Left ventricle myocardium superior (tissue), 1 donor: Measurements from ENCODE around the gene SIPA1L3. TPM values are rescaled to one million over a fixed set of nuclear protein-coding genes. Genes with fewer than 3 reads are reported as not detected.

Experiments used
- ATAC-seq: fragments of 200-7000 bp; cut with Tn5 transposase; one replicate; pipeline ENCODE4 v1.9.1; 2020; ENCODE audit warnings: mild to moderate bottlenecking, moderate library complexity
- DNase-seq: peaks from one replicate; pipeline ENCODE4 v3.0.0-alpha.2; 2020
- intact Hi-C: fragments of 100-400 bp; cut with micrococcal nuclease; formaldehyde crosslinking; loops from one replicate; pipeline ENCODE4 v1.11.0; 2022
- total RNA-seq: library from RNA; stranded (reverse); fragmentation: NEBNext Ultra II Directional; extraction: Animal tissue kit (Norgen Biotek cat#: 25700); gene quantifications from one replicate; pipeline ENCODE4 v1.2.1, GENCODE V29; 2021
- donor health status: DM: no; HTN: yes; CAD: no; lungs with severe emphysema.

Gene SIPA1L3
- total RNA-seq, 1 donor from 2014 or later: 10.5 TPM

DNA sequence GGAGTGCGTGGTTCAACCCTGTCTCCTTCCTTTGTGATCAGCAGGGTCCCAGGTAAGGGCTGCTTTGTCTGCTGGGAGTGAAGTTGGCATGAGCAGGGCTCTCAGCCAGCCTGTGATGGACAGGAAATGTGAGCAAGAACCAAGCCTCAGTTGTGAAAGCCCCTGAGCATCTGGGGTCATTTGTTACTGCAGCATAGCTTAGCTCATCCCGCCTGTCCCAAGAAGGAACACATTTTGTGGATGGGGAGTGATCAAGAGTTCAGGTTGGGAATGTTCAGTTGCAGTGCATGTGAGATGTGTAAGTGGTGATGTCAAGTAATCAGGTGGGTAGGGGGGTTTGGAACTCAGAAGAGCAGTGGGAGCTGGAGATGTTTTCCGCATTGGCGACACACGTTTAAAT is 164.6 kb downstream of the SIPA1L3 start:
- no peak for DNase-seq

DNA sequence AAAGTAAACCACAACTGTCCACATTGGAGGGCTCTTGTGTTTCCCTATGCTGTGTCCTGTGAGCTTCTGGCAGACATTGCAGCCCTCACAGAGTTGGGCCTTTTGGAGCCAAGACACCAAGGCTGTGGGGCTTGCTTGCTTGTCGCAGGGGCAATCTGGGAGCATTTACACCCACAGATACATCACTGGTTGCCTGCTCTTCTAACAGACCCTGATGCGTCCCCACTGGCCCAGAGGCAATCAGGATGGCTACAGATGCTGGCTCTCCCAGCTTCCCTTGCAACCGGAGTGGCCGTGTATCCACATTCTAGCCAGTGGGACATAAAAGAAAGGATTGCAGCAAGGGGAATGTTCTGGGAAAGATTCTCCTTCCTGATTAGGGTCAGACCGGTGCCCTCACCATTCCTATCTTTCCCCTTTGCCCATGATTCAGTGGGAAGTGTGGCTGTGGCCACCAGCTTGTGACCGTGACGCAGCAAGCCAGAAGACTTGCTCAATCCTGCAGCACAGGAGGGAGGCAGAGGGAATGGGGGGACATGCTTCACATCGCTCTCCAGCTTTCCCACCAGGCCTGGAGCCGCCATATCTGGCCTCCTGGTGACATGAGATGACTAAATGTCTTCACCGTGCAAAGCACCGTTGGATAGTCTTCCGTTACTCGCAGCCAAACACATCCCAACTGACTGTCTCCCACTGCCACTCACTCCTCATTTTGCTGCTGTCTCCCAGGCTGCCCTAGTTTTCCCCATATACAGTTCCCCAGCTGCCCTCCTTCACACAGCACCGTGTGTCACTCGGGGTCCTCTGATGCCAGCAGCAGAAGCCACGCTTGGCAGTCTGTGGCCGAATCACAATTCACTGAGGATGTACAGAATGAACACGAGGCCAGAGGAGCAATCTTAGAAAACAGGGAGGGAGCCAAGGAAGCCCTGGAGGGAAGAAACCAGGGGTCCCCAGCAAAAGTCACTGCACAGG is 166.1 kb downstream of the SIPA1L3 start:
- ATAC-seq: no peak
- intact Hi-C loops: no loop called here
- no peak for DNase-seq

More for the DNA sequence above, 164.6 kb downstream of the SIPA1L3 start:
- intact Hi-C loops: no loop called here
- no peak for ATAC-seq

DNA sequence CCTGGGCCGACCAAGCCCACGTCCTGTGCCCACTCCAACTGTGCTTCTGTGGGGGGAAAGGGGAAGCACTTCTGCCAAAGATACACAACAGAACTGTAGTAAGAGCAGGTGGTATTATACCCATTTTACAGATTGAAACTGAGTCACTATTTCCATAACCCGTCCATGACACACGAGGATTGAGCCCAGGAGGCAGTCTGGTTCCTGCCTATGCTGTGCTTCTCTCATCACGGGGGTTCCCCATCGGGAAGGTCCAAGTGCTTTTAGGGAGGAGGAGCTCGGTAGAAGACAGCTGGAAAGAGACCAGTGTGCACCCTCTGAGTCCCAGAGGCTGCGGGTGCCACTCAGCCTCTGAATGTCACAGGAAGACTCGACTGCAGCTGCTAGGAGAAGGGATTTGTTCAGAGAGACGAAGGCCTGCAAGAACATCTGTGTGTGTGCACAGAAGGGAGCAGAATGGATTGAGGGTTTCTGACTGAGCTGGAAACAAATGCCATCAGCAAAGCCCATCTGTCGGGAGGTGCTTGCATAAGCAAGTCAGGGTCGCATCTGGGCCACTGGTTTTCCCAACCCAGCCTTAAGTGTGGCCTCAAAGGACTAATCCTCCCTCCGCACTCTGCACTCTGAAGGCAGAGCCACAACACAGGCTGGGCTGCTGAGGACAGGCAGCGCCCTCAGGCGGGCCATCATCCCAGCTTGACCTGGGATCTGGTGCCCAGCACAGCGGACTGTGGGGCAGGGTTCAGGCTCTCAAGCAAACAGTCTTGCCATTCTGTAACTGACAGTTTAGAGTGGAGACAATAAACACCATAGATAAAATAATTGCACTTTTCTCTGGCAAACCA is 167.1 kb downstream of the SIPA1L3 start:
- DNase-seq (no peak), ATAC-seq (no peak)
- intact Hi-C loops: no loop called here

DNA sequence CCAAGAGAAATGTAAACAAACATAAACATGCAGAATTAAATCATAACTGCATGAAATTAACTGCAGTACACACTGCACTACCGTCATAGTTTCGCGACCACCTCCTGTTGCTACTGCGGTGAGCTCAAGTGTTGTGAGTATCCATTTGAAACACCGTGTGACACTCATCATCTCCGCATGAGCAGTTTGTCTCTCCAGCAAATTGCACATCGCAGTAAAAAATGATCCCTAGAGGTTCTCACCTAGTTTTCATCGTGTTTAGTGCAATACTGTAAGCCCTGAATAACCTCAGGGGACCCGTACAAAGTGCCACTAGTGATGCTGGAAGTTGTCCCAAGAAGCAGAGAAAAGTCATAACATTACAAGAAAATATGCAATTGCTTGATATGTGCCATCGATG is 169.3 kb downstream of the SIPA1L3 start:
- intact Hi-C loops: no loop called here
- no peak for ATAC-seq
- no peak for DNase-seq

DNA sequence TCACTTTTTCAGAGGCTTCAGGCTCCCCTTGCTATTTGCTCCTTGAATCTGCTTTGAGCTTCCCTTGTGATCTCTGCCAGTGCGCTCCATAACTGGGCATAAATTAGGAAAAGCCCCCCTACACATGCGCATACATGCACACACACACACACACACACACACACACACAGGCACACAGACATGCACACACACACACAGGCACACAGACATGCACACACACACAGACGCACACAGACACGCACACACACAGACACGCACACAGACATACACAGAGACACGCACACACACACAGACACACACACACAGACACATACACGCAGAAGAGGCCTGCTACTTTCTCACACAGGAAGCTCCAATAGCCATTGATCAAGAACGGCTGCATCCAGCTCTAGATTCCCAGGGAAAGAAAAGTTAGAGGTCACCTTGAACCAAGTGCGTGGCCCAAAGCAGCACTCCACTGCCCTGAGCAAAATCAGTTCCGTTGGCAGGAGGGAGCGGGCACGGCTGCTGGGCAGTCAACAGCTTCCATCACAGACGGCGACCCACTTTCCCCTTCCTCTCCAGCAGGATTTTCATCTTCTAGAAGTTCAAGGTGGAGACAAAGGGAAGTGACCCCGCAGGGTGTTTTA is 171.4 kb downstream of the SIPA1L3 start:
- no peak for ATAC-seq
- no peak for DNase-seq

DNA sequence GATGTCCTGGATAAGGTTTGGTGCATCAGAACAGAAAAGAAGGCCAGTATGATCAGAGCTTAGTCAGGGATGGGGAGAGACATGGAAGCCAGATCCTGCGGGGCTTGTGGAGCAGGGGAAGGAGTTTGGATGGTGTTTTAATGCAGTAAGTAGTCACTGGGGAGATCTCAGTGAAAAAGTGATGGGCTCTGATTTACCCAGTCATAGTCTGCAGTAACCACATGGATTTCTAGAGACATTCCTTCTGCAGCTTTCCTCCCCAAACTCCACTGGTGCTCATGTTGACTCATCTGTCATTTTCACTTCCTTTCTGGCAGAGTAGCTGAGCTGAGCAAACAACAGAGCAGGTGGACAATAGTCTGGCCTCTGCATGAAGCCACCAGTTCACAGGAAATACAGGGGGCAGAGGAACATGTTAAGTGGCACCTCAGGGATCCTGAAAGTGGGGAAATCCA is 172.9 kb downstream of the SIPA1L3 start:
- ATAC-seq: no peak
- intact Hi-C loops: no loop called here
- no peak for DNase-seq

More for the DNA sequence above, 171.4 kb downstream of the SIPA1L3 start:
- intact Hi-C loops: no loop called here

DNA sequence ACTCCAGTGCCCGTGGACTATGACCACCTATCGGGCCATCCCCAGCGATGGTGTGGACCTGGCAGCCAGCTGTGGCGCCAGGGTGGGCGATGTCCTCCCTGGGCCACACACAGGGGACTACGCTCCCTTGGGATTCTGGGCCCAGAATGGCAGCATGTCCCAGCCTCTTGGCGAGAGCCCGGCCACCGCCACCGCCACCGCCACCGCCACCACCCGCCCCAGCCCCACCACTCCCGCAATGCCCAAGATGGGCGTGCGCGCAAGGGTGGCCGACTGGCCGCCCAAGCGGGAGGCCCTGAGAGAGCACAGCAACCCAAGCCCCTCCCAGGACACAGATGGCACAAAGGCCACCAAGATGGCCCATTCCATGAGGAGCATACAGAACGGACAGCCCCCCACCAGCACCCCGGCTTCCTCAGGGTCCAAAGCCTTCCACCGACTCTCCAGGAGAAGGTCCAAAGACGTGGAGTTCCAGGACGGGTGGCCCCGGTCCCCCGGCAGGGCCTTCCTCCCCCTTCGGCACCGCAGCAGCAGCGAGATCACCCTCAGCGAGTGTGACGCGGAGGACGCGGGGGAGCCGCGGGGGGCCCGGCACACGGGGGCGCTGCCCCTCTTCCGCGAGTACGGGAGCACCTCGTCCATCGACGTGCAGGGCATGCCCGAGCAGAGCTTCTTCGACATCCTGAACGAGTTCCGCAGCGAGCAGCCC is 174.7 kb downstream of the SIPA1L3 start:
- DNase-seq: no peak

DNA sequence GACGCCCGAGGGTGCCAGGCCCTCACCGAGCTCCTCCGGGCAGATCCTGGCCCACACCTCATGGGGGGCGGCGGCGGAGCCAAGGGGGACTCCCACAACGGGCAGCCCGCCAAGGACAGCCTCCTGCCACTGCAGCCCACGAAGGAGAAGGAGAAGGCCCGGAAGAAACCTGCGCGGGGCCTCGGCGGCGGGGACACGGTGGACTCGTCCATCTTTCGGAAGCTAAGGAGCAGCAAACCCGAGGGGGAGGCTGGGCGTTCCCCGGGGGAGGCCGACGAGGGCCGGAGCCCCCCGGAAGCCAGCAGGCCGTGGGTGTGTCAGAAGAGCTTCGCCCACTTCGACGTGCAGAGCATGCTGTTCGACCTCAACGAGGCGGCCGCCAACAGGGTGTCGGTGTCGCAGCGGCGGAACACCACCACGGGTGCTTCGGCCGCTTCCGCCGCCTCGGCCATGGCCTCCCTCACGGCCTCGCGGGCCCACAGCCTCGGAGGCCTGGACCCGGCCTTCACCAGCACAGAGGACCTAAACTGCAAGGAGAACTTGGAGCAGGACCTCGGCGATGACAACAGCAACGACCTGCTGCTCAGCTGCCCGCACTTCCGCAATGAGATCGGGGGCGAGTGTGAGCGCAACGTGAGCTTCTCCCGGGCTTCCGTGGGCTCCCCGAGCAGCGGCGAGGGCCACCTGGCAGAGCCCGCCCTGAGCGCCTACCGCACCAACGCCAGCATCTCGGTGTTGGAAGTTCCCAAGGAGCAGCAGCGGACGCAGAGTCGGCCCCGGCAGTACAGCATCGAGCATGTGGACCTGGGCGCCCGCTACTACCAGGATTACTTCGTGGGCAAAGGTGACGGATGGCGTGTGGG is 175.5 kb downstream of the SIPA1L3 start:
- intact Hi-C loops: no loop called here
- ATAC-seq (no peak), DNase-seq (no peak)

More for the DNA sequence above, 174.7 kb downstream of the SIPA1L3 start:
- intact Hi-C loops: no loop called here
- no peak for ATAC-seq

DNA sequence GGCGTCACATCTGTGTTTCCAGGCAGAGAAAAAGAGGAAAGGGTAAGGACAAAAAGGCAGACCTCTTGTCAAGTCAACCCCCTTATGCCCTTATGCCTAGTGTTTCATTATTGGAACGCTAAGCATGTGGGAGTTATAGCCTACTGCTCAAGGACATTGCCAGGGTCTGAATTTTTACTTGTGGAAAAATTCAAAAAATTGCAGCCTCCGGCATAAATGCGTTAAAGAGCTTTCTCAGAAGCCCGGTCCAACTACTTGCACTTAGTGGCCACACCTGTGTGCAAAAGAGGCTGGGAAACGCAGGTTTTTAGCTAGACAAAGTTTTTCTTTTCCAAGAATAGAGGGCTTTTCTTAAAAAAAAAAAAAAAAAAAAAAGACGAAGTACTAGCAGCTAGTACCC is 177.2 kb downstream of the SIPA1L3 start:
- ATAC-seq (no peak), DNase-seq (no peak)
- intact Hi-C loops: no loop called here

DNA sequence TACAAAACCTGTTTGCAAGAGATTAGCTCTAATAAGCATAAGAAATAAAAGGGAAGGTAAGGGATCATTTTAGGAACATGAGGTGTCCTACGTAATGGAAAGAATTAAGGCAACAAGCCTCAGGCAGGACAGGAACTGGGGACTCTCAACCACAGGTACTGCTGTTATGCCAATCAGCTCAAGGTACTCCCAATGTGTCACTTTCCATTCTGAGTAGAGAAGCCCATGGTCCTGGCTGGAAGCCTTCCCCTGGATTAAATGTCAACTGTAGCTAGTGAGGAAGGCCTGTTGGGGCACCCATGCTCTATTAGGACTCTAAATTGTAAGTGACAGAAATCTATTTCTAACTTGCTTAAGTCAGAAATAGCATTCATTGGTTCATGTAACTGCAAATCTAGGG is 182.4 kb downstream of the SIPA1L3 start:
- ATAC-seq: peak; percentile 58
- intact Hi-C loops: no loop called here

DNA sequence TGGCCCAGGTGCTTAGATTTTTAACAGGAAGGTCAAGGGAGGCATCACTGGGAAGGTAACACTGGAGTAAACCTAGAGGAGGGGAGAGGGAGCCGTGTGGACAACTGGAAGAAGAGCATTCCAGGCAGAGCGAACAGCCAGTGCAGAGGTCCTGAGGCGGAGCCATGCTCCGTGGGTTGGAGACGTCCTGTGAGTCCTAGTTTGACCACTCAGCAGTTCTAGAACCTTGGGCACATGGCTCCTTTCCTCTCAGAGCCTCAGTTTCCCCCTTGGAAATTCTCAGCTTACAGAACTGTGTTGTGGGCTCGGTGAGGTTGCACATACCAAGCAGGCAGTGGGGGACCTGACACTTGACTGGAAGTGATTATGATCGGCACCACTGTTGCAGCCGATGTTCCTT is 186.1 kb downstream of the SIPA1L3 start:
- DNase-seq (no peak), ATAC-seq (no peak)
- intact Hi-C loops: no loop called here

More for the DNA sequence above, 182.4 kb downstream of the SIPA1L3 start:
- DNase-seq: no peak

DNA sequence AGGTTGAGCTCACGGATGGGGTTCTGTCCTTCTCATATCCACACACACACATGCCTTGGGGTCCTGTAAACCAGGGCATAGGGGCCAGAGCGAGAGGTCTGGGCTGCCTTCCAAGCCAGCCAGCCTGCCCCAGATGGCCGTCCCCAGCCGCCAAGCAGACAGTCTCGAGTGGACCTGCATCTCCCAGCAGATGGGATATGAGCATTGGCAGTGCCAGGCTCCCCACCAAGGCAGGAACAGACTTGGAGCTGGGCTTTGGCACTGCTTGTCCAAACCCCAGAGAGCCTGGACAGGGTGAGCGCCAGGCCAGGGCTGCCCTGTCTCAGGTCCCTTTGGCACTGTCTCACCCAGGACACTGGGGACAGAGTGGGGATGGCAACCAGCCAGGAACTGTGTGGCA is 186.6 kb downstream of the SIPA1L3 start:
- intact Hi-C loops: no loop called here
- DNase-seq: peak; percentile 65
- ATAC-seq: peak; percentile 85

DNA sequence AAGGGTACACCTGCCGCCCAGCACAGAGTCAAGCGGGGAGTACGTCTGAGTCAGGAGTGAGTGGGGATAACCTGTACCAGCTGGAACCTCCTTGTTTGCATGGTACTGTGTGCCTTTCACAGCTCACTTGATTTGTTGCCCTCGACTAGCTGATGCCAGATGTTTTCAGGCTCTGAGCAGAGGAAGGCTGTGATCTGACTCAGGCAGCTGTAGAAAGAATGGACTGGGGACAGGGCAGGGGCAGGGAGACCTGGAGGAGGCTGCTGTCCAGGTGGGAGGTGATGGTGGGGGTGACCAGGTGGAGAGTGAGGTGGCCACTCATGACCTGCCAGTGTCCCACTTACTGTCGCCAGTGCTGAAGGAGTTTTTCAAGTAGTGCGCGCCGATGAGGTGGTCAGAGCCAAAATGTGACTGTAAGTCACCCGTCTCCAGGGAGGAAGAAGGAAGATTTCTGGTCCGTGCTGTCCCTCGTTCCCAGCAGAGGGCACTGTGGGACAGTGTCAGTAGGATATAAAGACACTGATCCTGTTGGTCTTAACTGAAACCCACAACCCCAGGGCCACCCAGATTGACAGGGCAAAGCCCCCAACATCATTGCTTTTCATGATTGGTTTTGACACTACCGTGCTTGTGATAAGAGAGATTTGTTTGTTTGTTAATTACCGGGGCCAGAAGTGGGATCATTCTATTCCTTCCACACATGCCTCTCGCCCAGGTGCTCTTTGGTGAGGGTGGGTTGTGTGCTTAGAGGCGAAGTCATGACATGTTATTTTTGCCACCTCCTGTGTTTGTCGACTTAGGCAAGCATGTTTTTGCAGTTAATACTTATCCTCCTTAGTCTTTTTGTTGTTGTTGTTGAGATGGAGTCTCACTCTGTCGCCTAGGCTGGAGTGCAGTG is 188.7 kb downstream of the SIPA1L3 start:
- peak; percentile 46 for ATAC-seq
- DNase-seq: peak; percentile 75
- intact Hi-C loops: no loop called here

DNA sequence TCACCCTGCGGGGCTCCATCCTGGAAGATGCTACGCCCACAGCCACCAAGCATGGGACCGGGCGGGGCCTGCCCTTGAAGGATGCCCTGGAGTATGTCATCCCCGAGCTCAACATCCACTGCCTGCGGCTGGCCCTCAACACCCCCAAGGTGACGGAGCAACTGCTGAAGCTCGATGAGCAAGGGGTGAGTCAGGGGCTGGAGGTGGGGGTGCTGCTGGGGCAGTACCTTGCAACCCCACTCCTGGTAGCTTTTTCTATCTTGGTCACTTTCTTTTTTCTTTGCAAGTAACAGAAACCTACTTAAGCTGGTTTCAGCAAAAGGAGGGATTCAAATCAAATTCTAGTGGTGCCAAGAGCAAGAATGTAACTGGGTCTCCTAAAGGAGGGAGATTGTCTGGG is 193.0 kb downstream of the SIPA1L3 start:
- intact Hi-C loops: no loop called here
- DNase-seq (no peak), ATAC-seq (no peak)

DNA sequence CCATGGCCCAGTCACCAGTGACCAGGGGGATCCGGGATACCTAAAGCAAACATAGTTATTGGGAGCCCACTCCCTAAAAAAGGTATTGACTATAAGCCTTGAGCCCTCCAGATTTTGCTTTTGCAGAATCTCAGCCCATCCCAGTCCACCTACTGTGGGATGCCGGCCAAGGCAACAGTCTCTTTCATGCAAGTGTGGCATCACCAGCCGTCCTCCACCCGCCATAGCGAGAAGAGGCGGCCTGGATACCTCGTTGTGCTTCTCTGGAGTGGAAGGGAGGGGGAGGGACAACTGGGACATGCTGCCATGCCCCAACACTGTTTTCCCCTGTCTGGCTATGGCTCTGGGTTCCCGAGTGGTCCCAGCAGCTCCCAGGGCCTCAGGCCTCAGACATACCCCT is 193.6 kb downstream of the SIPA1L3 start:
- no peak for DNase-seq
- ATAC-seq: no peak
- intact Hi-C loops: no loop called here

DNA sequence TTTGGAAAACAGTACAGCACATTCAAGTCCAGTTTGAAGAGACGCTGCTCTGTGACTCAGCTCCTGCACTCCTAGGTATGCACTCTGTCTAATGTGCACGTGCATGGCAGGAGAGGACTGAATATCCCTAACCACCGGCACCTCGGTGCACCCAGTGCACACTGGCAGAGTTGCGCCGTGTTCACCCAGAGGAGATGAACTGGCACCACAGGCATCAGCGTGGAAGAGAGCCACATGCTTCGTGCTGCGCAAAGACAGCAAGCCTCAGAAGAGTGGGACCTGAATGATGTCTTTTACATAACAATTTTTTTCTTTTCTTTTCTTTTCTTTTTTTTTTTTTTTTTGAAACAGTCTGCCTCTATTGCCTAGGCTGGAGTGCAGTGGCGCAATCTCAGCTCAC is 194.7 kb downstream of the SIPA1L3 start:
- DNase-seq (no peak), ATAC-seq (no peak)
- intact Hi-C loops: no loop called here

DNA sequence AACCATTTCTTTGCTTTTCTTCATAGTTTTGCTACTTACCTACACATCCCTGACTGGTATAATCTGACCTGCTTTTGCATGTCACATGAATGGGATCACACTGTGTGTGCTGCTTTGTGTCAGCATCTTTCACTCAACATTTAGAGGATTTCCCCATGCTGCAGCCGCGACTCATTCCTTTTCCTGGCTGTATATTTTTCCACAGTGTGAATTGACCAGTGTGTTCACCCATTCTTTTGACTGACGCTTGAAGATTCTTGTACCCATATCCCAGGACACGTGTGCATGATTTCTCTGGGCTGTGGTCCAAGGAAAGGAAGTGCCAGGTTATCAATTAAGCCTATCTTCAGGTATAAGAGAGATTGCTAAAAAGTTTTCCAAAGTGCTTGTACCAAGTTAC is 198.6 kb downstream of the SIPA1L3 start:
- intact Hi-C loops: no loop called here
- DNase-seq (no peak), ATAC-seq (no peak)
